ENCODE measurements around the gene RNF32.

DNA sequence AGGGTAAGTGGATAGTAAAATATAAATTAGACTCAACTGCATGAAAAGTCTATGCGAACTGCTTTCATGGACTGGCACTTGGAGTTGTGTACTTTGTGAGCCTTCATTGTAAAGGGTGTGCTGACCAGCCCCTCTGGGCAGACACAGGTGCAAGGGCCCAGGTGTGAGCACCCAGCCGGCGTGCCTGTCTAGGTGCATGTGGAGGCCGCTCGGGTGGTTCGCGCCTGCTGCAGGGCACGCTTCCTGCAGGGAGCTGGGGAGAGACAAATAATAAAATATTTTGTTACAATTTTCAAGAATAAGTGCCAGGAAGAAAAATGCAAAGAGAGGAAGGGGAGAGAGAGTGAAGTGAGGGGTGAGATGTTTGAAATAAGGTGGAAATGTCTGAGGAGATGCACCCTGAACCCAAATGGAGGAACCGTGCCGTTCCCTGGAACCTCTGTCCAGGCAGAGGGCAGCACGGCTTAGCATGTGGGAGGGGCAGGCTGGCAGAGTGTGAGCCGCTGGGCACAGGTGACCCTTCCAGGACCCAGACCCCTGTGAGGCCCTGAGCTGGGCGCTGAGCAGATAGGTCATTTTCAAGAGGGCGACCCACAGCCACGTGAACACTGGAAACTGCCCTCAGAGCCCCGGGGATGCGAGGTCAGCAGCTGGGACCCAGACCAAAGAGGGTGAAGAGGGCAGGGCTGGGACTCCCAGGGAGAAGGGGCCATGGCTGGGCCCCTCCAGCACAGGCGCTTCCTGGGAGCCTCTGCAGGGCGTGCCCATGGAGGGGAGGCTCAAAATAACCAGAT, 28.7 kb downstream of the RNF32 start:
- TF ChIP-seq TCF12 (IDR thresholded peaks at IDR 0.05): no peak
- TF ChIP-seq TCF12 (CRISPR knock-in tag; IDR thresholded peaks at IDR 0.05): no peak
- TF ChIP-seq NFKBIZ (CRISPR knock-in tag; IDR thresholded peaks at IDR 0.05): no peak
- TF ChIP-seq, protein P1, sequence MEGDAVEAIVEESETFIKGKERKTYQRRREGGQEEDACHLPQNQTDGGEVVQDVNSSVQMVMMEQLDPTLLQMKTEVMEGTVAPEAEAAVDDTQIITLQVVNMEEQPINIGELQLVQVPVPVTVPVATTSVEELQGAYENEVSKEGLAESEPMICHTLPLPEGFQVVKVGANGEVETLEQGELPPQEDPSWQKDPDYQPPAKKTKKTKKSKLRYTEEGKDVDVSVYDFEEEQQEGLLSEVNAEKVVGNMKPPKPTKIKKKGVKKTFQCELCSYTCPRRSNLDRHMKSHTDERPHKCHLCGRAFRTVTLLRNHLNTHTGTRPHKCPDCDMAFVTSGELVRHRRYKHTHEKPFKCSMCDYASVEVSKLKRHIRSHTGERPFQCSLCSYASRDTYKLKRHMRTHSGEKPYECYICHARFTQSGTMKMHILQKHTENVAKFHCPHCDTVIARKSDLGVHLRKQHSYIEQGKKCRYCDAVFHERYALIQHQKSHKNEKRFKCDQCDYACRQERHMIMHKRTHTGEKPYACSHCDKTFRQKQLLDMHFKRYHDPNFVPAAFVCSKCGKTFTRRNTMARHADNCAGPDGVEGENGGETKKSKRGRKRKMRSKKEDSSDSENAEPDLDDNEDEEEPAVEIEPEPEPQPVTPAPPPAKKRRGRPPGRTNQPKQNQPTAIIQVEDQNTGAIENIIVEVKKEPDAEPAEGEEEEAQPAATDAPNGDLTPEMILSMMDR (CRISPR knock-in tag; IDR thresholded peaks at IDR 0.05): no peak
- TF ChIP-seq, protein P2, sequence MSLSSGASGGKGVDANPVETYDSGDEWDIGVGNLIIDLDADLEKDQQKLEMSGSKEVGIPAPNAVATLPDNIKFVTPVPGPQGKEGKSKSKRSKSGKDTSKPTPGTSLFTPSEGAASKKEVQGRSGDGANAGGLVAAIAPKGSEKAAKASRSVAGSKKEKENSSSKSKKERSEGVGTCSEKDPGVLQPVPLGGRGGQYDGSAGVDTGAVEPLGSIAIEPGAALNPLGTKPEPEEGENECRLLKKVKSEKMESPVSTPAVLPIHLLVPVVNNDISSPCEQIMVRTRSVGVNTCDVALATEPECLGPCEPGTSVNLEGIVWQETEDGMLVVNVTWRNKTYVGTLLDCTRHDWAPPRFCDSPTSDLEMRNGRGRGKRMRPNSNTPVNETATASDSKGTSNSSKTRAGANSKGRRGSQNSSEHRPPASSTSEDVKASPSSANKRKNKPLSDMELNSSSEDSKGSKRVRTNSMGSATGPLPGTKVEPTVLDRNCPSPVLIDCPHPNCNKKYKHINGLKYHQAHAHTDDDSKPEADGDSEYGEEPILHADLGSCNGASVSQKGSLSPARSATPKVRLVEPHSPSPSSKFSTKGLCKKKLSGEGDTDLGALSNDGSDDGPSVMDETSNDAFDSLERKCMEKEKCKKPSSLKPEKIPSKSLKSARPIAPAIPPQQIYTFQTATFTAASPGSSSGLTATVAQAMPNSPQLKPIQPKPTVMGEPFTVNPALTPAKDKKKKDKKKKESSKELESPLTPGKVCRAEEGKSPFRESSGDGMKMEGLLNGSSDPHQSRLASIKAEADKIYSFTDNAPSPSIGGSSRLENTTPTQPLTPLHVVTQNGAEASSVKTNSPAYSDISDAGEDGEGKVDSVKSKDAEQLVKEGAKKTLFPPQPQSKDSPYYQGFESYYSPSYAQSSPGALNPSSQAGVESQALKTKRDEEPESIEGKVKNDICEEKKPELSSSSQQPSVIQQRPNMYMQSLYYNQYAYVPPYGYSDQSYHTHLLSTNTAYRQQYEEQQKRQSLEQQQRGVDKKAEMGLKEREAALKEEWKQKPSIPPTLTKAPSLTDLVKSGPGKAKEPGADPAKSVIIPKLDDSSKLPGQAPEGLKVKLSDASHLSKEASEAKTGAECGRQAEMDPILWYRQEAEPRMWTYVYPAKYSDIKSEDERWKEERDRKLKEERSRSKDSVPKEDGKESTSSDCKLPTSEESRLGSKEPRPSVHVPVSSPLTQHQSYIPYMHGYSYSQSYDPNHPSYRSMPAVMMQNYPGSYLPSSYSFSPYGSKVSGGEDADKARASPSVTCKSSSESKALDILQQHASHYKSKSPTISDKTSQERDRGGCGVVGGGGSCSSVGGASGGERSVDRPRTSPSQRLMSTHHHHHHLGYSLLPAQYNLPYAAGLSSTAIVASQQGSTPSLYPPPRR (CRISPR knock-in tag; IDR thresholded peaks at IDR 0.05; ENCODE audit: borderline replicate concordance): no peak
- TF ChIP-seq, protein P3, sequence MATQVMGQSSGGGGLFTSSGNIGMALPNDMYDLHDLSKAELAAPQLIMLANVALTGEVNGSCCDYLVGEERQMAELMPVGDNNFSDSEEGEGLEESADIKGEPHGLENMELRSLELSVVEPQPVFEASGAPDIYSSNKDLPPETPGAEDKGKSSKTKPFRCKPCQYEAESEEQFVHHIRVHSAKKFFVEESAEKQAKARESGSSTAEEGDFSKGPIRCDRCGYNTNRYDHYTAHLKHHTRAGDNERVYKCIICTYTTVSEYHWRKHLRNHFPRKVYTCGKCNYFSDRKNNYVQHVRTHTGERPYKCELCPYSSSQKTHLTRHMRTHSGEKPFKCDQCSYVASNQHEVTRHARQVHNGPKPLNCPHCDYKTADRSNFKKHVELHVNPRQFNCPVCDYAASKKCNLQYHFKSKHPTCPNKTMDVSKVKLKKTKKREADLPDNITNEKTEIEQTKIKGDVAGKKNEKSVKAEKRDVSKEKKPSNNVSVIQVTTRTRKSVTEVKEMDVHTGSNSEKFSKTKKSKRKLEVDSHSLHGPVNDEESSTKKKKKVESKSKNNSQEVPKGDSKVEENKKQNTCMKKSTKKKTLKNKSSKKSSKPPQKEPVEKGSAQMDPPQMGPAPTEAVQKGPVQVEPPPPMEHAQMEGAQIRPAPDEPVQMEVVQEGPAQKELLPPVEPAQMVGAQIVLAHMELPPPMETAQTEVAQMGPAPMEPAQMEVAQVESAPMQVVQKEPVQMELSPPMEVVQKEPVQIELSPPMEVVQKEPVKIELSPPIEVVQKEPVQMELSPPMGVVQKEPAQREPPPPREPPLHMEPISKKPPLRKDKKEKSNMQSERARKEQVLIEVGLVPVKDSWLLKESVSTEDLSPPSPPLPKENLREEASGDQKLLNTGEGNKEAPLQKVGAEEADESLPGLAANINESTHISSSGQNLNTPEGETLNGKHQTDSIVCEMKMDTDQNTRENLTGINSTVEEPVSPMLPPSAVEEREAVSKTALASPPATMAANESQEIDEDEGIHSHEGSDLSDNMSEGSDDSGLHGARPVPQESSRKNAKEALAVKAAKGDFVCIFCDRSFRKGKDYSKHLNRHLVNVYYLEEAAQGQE (IDR thresholded peaks at IDR 0.05; ENCODE audit: borderline replicate concordance in 1 of 2, low read depth in 1 of 2, low read length in 2 of 2): no peak
- TF ChIP-seq, protein P4, sequence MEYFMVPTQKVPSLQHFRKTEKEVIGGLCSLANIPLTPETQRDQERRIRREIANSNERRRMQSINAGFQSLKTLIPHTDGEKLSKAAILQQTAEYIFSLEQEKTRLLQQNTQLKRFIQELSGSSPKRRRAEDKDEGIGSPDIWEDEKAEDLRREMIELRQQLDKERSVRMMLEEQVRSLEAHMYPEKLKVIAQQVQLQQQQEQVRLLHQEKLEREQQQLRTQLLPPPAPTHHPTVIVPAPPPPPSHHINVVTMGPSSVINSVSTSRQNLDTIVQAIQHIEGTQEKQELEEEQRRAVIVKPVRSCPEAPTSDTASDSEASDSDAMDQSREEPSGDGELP (IDR thresholded peaks at IDR 0.05; ENCODE audit: borderline replicate concordance, low read depth): no peak
- no peak for TF ChIP-seq KDM5B (CRISPR knock-in tag; IDR thresholded peaks at IDR 0.05; ENCODE audit: borderline replicate concordance)
- no peak for TF ChIP-seq HHEX (CRISPR knock-in tag; IDR thresholded peaks at IDR 0.05)
- no peak for TF ChIP-seq TCF7L2 (IDR thresholded peaks at IDR 0.05; ENCODE audit: low read depth, low read length)
- TF ChIP-seq, protein P5, sequence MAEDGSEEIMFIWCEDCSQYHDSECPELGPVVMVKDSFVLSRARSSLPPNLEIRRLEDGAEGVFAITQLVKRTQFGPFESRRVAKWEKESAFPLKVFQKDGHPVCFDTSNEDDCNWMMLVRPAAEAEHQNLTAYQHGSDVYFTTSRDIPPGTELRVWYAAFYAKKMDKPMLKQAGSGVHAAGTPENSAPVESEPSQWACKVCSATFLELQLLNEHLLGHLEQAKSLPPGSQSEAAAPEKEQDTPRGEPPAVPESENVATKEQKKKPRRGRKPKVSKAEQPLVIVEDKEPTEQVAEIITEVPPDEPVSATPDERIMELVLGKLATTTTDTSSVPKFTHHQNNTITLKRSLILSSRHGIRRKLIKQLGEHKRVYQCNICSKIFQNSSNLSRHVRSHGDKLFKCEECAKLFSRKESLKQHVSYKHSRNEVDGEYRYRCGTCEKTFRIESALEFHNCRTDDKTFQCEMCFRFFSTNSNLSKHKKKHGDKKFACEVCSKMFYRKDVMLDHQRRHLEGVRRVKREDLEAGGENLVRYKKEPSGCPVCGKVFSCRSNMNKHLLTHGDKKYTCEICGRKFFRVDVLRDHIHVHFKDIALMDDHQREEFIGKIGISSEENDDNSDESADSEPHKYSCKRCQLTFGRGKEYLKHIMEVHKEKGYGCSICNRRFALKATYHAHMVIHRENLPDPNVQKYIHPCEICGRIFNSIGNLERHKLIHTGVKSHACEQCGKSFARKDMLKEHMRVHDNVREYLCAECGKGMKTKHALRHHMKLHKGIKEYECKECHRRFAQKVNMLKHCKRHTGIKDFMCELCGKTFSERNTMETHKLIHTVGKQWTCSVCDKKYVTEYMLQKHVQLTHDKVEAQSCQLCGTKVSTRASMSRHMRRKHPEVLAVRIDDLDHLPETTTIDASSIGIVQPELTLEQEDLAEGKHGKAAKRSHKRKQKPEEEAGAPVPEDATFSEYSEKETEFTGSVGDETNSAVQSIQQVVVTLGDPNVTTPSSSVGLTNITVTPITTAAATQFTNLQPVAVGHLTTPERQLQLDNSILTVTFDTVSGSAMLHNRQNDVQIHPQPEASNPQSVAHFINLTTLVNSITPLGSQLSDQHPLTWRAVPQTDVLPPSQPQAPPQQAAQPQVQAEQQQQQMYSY (CRISPR knock-in tag; IDR thresholded peaks at IDR 0.05): no peak

All from HepG2 (cell line).